GM12878 (cell line): ENCODE data around the gene NIN. TPM values are rescaled to one million over a fixed set of nuclear protein-coding genes. Genes with fewer than 3 reads are reported as not detected.

Experiments
- ATAC-seq: fragments of 200-7000 bp; cut with Tn5 transposase; 3 replicates; pipeline ENCODE4 v1.9.1; 2020; ENCODE audit warnings: mild to moderate bottlenecking, moderate library complexity
- BruUV-seq: library from RNA; stranded (reverse); fragments of 400-500 nt; replicated peaks from 2 replicates; lab custom pipeline; 2021; lab: Mats Ljungman, UMichigan
- CTCF ChIA-PET: fragments of 300-600 bp; sonication (Branson Sonifier 250); formaldehyde crosslinking; extraction: SDS; loops from one replicate; lab custom pipeline; 2021; ENCODE audit warnings: inconsistent platforms; lab: Yijun Ruan, JAX
- POLR2A ChIA-PET: fragments of 350-600 bp; formaldehyde crosslinking; extraction: SDS; loops from one replicate; lab custom pipeline; 2021; ENCODE audit warnings: inconsistent platforms; lab: Charles Lee
- RAD21 ChIA-PET: fragments of 300-600 bp; sonication (Branson Sonifier 250); formaldehyde crosslinking; loops from one replicate; lab custom pipeline; 2023; ENCODE audit warnings: antibody characterized with exemption; ENCODE audit not compliant: unreplicated experiment; lab: Charles Lee
- SMC1A ChIA-PET: fragments of 300-600 bp; sonication (Branson Sonifier 250); formaldehyde crosslinking; loops from one replicate; lab custom pipeline; 2023; ENCODE audit not compliant: unreplicated experiment, uncharacterized antibody; lab: Charles Lee
- DNase-seq: peaks from one replicate; pipeline ENCODE4 v3.0.0-alpha.2; 2011; ENCODE audit warnings: low read depth, low spot score
- FAIRE-seq: peaks from 3 replicates; lab custom pipeline; 2011; peaks lifted over from hg19 to GRCh38; lab: Jason Lieb, UNC
- H2AFZ ChIP-seq: 2 replicates; pipeline ENCODE4 v1.6.0; 2011; ENCODE audit warnings: low read depth, low read length, control low read depth; ENCODE audit not compliant: control insufficient read depth
- H3K27ac ChIP-seq: 2 replicates; pipeline ENCODE4 v1.5.1; 2011; ENCODE audit warnings: control low read depth; ENCODE audit not compliant: control insufficient read depth, insufficient read depth
- H3K27me3 ChIP-seq, 2 experiments: replicated peaks in 1 of 2; 2 replicates each; pipeline versions ENCODE4 v1.6.0 to v1.6.1; 2011; ENCODE audit warnings: low read length in 1 of 2; ENCODE audit not compliant: control insufficient read depth in 2 of 2, insufficient read depth in 2 of 2
- H3K36me3 ChIP-seq, 2 experiments: 2 replicates each; pipeline ENCODE4 v1.5.1; 2011; ENCODE audit warnings: low read length in 1 of 2; ENCODE audit not compliant: control insufficient read depth in 2 of 2, insufficient read depth in 2 of 2
- H3K4me1 ChIP-seq: 2 replicates; pipeline ENCODE4 v1.6.1; 2011; ENCODE audit warnings: mild to moderate bottlenecking, low read length, moderate library complexity, mixed read lengths; ENCODE audit not compliant: control insufficient read depth, insufficient read depth
- H3K4me2 ChIP-seq: 2 replicates; pipeline ENCODE4 v1.6.0; 2011; ENCODE audit warnings: control low read depth; ENCODE audit not compliant: control insufficient read depth, insufficient read depth
- H3K4me3 ChIP-seq: fragments of 200-600 bp; sonication (generic); 2 replicates; pipeline ENCODE4 v1.5.1; 2016
- H3K79me2 ChIP-seq: 2 replicates; pipeline ENCODE4 v1.6.0; 2011; ENCODE audit warnings: low read length; ENCODE audit not compliant: control insufficient read depth, insufficient read depth
- H3K9ac ChIP-seq: 2 replicates; pipeline ENCODE4 v1.8.0; 2011; ENCODE audit warnings: low read length, control low read depth, mixed read lengths; ENCODE audit not compliant: control insufficient read depth, insufficient read depth
- H3K9me3 ChIP-seq: replicated peaks from 3 replicates; pipeline ENCODE4 v1.5.1; 2011; ENCODE audit warnings: mild to moderate bottlenecking, low read length; ENCODE audit not compliant: control insufficient read depth, insufficient read depth
- H4K20me1 ChIP-seq: 2 replicates; pipeline ENCODE4 v1.6.0; 2011; ENCODE audit not compliant: control insufficient read depth, insufficient read depth
- HDGF ChIP-seq: fragments of 450-650 bp; IDR thresholded peaks from 2 replicates; pipeline ENCODE4 v1.6.1; 2016; ENCODE audit warnings: antibody characterized with exemption
- NR2C1 ChIP-seq: fragments of 450-650 bp; IDR thresholded peaks from 2 replicates; pipeline ENCODE4 v1.6.1; 2017; ENCODE audit warnings: antibody characterized with exemption, mild to moderate bottlenecking, moderate library complexity
- WGBS: methylation state at CpG from one replicate; pipeline ENCODE4 v1.1.6; 2016; ENCODE audit warnings: low lambda C conversion rate; ENCODE audit not compliant: insufficient replicate concordance, insufficient coverage; ENCODE audit errors: missing lambda C conversion rate; 5-methylcytosine and 5-hydroxymethylcytosine counted together
- in situ Hi-C: fragments of 300-500 bp; cut with MboI; formaldehyde crosslinking; loops from 9 replicates; pipeline ENCODE4 v1.14.3; 2018; ENCODE audit warnings: mixed read lengths
- intact Hi-C: fragments of 100-400 bp; cut with micrococcal nuclease; formaldehyde crosslinking; loops from one replicate; pipeline ENCODE4 v1.14.2; 2022; ENCODE audit not compliant: unreplicated experiment
- polyA plus RNA-seq, 11 experiments: library from polyadenylated mRNA; depleted of rRNA in 4 of 11; unstranded in 6 of 11; stranded (reverse) in 5 of 11; fragments of >200 nt; fragmentation: Nextera tagmentation in 4 of 11; fragmentation: Illumina TruSeq in 1 of 11; extraction: Ambion mirVana in 4 of 11; extraction: Trizol in 1 of 11; gene quantifications; 1 replicate in 1 of 11; 2 replicates in 10 of 11; pipeline versions ENCODE4 v1.2.1 to v1.2.3, GENCODE V29; 2011 to 2016; ENCODE audit warnings: inconsistent platforms in 2 of 11, missing spikeins in 2 of 11, low read depth in 1 of 11
- total RNA-seq, 4 experiments: library from RNA; depleted of rRNA in 3 of 4; stranded (reverse); fragments of >200 nt in 3 of 4; fragmentation: Illumina TruSeq in 1 of 4; extraction: Trizol in 1 of 4; gene quantifications; 2 replicates each; pipeline versions ENCODE4 v1.2.1 to v1.2.3, GENCODE V29; 2013 to 2021
- TF ChIP-seq, protein P1 (sequence below): fragments of 450-650 bp; IDR thresholded peaks from 2 replicates; pipeline ENCODE4 v1.6.1; 2017; ENCODE audit warnings: mild to moderate bottlenecking

The NIN gene
- total and polyA plus RNA-seq, 10 of the 15 experiments (the other 5 are each of a cell fraction or from before 2014, with no cell fraction given): 16.2 to 135 (median 70.3) TPM

DNA sequence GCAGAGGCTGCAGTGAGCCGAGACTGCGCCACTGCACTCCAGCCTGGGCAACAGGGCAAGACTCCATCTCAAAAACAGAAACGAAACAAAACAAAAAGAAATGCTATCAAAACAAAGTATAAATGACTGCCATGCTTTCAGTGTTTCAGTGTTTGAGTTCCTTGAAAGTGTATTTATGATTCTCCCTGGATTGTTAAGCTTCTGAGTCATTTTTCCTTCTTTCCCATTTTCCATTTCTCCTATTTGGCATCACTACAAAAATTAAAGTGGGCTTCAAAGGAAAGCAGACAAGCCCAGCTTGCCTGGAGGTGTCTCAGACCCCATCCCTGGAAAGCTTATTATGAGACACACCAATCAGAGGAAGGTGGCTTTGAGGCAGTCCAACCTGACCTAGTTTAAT lies 35.1 kb downstream of the NIN start:
- no peak for DNase-seq
- Histone ChIP-seq H3K4me3 (peak overlapping the region; percentile 9; the same call in 1 of the 2 replicates), H3K4me1 (peaks cover 74% of the 10 kb centered on the region), H3K4me2 (peak overlapping the region; percentile 28), H3K9ac (0 out of 2 replicates have a peak overlapping the region, but pooled peaks have one; percentile 7), H2AFZ (no peak overlapping the region), H3K36me3 (peaks cover 8 to 26% of the 10 kb centered on the region in 2 experiments), H4K20me1 (no peaks in the 10 kb centered on the region), H3K9me3 (no peaks in the 10 kb centered on the region), H3K27me3 (no peaks in the 10 kb centered on the region), H3K79me2 (peaks cover 59% of the 10 kb centered on the region), H3K27ac (peak overlapping the region; percentile 60)
- ChIA-PET SMC1A (interaction anchor here (1.1 to 17.3 kb wide), 4 partner anchors 9 to 63 kb away, joined by 4 to 360 read pairs (median 119); partner anchors contain the start of gene NIN), RAD21 (interaction anchor here (1.1 to 1.2 kb wide), 2 partner anchors 64 to 79 kb away, joined by 4 read pairs; no protein-coding TSS in a partner anchor), CTCF (interaction anchor here (0.9 to 20.1 kb wide), 7 partner anchors 9 to 75 kb away, joined by 3 to 237 read pairs (median 8); partner anchors contain the start of gene NIN), POLR2A (interaction anchor here (1.0 kb wide), 1 partner anchor 10 kb away, joined by 4 read pairs; no protein-coding TSS in a partner anchor)
- no peak for ATAC-seq
- WGBS: 100% methylated on average over 3 of the region's 3 CpGs
- no TSS peak for BruUV-seq
- in situ Hi-C loops: no loop called here
- intact Hi-C loops: no loop called here
- no peak for FAIRE-seq
- TF ChIP-seq, protein P1, sequence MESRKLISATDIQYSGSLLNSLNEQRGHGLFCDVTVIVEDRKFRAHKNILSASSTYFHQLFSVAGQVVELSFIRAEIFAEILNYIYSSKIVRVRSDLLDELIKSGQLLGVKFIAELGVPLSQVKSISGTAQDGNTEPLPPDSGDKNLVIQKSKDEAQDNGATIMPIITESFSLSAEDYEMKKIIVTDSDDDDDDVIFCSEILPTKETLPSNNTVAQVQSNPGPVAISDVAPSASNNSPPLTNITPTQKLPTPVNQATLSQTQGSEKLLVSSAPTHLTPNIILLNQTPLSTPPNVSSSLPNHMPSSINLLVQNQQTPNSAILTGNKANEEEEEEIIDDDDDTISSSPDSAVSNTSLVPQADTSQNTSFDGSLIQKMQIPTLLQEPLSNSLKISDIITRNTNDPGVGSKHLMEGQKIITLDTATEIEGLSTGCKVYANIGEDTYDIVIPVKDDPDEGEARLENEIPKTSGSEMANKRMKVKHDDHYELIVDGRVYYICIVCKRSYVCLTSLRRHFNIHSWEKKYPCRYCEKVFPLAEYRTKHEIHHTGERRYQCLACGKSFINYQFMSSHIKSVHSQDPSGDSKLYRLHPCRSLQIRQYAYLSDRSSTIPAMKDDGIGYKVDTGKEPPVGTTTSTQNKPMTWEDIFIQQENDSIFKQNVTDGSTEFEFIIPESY: no peak
- no peak for TF ChIP-seq NR2C1

DNA sequence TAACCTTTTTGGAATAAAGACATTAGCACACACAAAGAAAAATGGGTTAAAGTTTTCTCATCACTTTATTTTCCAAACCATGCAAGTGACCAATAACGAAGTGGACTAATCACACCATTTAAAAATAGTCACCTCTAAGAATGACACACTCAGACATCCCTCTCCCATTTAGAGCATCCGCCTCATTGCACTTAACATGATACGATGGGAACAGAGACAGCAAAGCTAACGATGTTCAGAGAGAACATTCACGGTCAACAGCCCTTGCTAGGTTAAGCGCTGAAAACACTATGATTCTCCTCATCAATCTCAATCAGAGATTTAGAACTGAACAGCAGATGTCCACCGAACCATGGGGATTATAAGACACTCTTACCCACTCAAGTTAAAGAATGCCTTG lies 35.8 kb downstream of the NIN start:
- Histone ChIP-seq H3K4me1 (peaks cover 82% of the 10 kb centered on the region), H3K79me2 (peaks cover 61% of the 10 kb centered on the region), H3K36me3 (peaks cover 8 to 31% of the 10 kb centered on the region in 2 experiments), H3K4me3 (no peak overlapping the region), H3K27ac (no peak overlapping the region), H4K20me1 (no peaks in the 10 kb centered on the region), H3K27me3 (no peaks in the 10 kb centered on the region), H3K9ac (no peak overlapping the region), H3K9me3 (no peaks in the 10 kb centered on the region), H2AFZ (no peak overlapping the region), H3K4me2 (peak overlapping the region; percentile 72; the same call in 1 of the 2 replicates)
- intact Hi-C loops: no loop called here
- TF ChIP-seq HDGF: no peak
- ChIA-PET SMC1A (interaction anchor here (1.2 to 17.3 kb wide), 7 partner anchors 8 to 64 kb away, joined by 3 to 360 read pairs (median 5); partner anchors contain the start of gene NIN), CTCF (interaction anchor here (1.0 to 20.1 kb wide), 7 partner anchors 7 to 76 kb away, joined by 3 to 237 read pairs (median 43); partner anchors contain the start of gene NIN), POLR2A (interaction anchor here (4.4 kb wide), 1 partner anchor 27 kb away, joined by 39 read pairs; no protein-coding TSS in a partner anchor), RAD21 (interaction anchor here (0.7 to 9.3 kb wide), 6 partner anchors 13 to 467 kb away, joined by 3 to 91 read pairs (median 22); no protein-coding TSS in a partner anchor)
- DNase-seq (no peak), ATAC-seq (no peak), FAIRE-seq (peak; percentile 57)
- in situ Hi-C loops: no loop called here
- BruUV-seq: no TSS peak
- WGBS: 66% methylated on average over 7 of the region's 7 CpGs
